Neural cell (in vitro differentiated cells): Measurements from ENCODE around the gene LDLR. TPM values are rescaled to one million over a fixed set of nuclear protein-coding genes. Genes with fewer than 3 reads are reported as not detected.
"Not testable (repeated sequence)": the region's sequence is repeated elsewhere in the genome, so short reads cannot be mapped to it uniquely, and the experiment has no call there.

Source experiments
- H2AFZ ChIP-seq: fragments of 200-600, 300-800 bp; sonication (generic), shearing (Covaris generic); 2 replicates; pipeline ENCODE4 v1.6.0; 2014; ENCODE audit warnings: low read depth, mild to moderate bottlenecking, antibody characterized with exemption, low read length, moderate library complexity
- H3F3A ChIP-seq: fragments of 200-600 bp; shearing (Covaris generic); 2 replicates; pipeline ENCODE4 v1.6.1; 2016; ENCODE audit warnings: mild to moderate bottlenecking, moderate library complexity, mixed read lengths, antibody characterized with exemption, low read length; ENCODE audit not compliant: insufficient read depth, poor library complexity, severe bottlenecking
- H3K27ac ChIP-seq: fragments of 200-600, 300-800 bp; sonication (generic), shearing (Covaris generic); 2 replicates; pipeline ENCODE4 v1.5.1; 2014; ENCODE audit warnings: mild to moderate bottlenecking, low read length, moderate library complexity
- H3K27me3 ChIP-seq: fragments of 300-800, 200-600 bp; sonication (generic), shearing (Covaris generic); 2 replicates; pipeline ENCODE4 v1.6.0; 2014; ENCODE audit warnings: mild to moderate bottlenecking, low read depth, low read length, moderate library complexity; ENCODE audit not compliant: insufficient read depth
- H3K36me3 ChIP-seq: fragments of 300-800, 200-600 bp; sonication (generic), shearing (Covaris generic); 2 replicates; pipeline ENCODE4 v1.5.1; 2014; ENCODE audit warnings: mild to moderate bottlenecking, antibody characterized with exemption, low read length, moderate library complexity; ENCODE audit not compliant: insufficient read depth
- H3K4me2 ChIP-seq: fragments of 300-800, 200-600 bp; sonication (generic), shearing (Covaris generic); 2 replicates; pipeline ENCODE4 v1.6.0; 2014; ENCODE audit warnings: mild to moderate bottlenecking, low read length
- H3K4me3 ChIP-seq: fragments of 300-800, 200-600 bp; sonication (generic), shearing (Covaris generic); 2 replicates; pipeline ENCODE4 v1.5.1; 2014; ENCODE audit warnings: mild to moderate bottlenecking, low read length, moderate library complexity
- H3K79me2 ChIP-seq: fragments of 200-600 bp; shearing (Covaris generic); replicated peaks from 2 replicates; pipeline ENCODE4 v1.6.0; 2014; ENCODE audit warnings: mild to moderate bottlenecking, low read length, moderate library complexity; ENCODE audit not compliant: insufficient read depth
- H3K9ac ChIP-seq: fragments of 300-800, 200-600 bp; sonication (generic), shearing (Covaris generic); 2 replicates; pipeline ENCODE4 v1.6.1; 2016; ENCODE audit warnings: mild to moderate bottlenecking, low read length, mixed read lengths
- H3K9me2 ChIP-seq: fragments of 200-600 bp; shearing (Covaris generic); 2 replicates; pipeline ENCODE4 v1.6.1; 2016; ENCODE audit warnings: mild to moderate bottlenecking, low read length, mixed read lengths; ENCODE audit not compliant: insufficient read depth
- H3K9me3 ChIP-seq: fragments of 200-600, 300-800 bp; sonication (generic), shearing (Covaris generic); 2 replicates; pipeline ENCODE4 v1.6.1; 2016; ENCODE audit warnings: mild to moderate bottlenecking, mixed run types, low read length, moderate library complexity, mixed read lengths
- H4K20me1 ChIP-seq: fragments of 200-600 bp; shearing (Covaris generic); 2 replicates; pipeline ENCODE4 v1.6.1; 2016; ENCODE audit warnings: mild to moderate bottlenecking, mixed run types; ENCODE audit not compliant: insufficient read depth
- EP300 ChIP-seq: fragments of 450-650 bp; conservative IDR thresholded peaks from 2 replicates; pipeline ENCODE4 v1.6.1; 2014; ENCODE audit warnings: antibody characterized with exemption, mild to moderate bottlenecking, moderate library complexity; ENCODE audit not compliant: poor library complexity, severe bottlenecking
- EZH2 ChIP-seq: fragments of 200-600, 300-800 bp; shearing (Covaris generic), sonication (generic); IDR thresholded peaks from 2 replicates; pipeline ENCODE4 v1.6.1; 2014; ENCODE audit warnings: antibody characterized with exemption, low read length, borderline replicate concordance, mild to moderate bottlenecking; ENCODE audit not compliant: insufficient read depth, poor library complexity, severe bottlenecking
- MXI1 ChIP-seq: fragments of 450-650 bp; conservative IDR thresholded peaks from 2 replicates; pipeline ENCODE4 v1.6.1; 2014; ENCODE audit warnings: antibody characterized with exemption, mild to moderate bottlenecking; ENCODE audit not compliant: poor library complexity, severe bottlenecking
- POLR2AphosphoS5 ChIP-seq: IDR thresholded peaks from 2 replicates; pipeline ENCODE4 v1.6.1; 2012
- RAD21 ChIP-seq: fragments of 450-650 bp; conservative IDR thresholded peaks from 2 replicates; pipeline ENCODE4 v1.6.1; 2014; ENCODE audit warnings: antibody characterized with exemption, mild to moderate bottlenecking, moderate library complexity
- SMC3 ChIP-seq: fragments of 450-650 bp; conservative IDR thresholded peaks from 2 replicates; pipeline ENCODE4 v1.6.1; 2014; ENCODE audit warnings: antibody characterized with exemption, mild to moderate bottlenecking, moderate library complexity; ENCODE audit not compliant: poor library complexity
- TAF1 ChIP-seq: IDR thresholded peaks from 2 replicates; pipeline ENCODE4 v1.6.1; 2012; ENCODE audit warnings: low read depth
- polyA plus RNA-seq: library from polyadenylated mRNA; depleted of rRNA; stranded (reverse); fragments of >200 nt; gene quantifications from 2 replicates; pipeline ENCODE4 v1.2.3, GENCODE V29; 2014
- TF ChIP-seq, protein P1 (sequence below): fragments of 450-650 bp; IDR thresholded peaks from 2 replicates; pipeline ENCODE4 v1.5.1; 2014; ENCODE audit warnings: antibody characterized with exemption, mild to moderate bottlenecking, moderate library complexity; ENCODE audit not compliant: poor library complexity, severe bottlenecking
- TF ChIP-seq, protein P2 (sequence below): IDR thresholded peaks from 2 replicates; pipeline ENCODE4 v1.6.1; 2012; ENCODE audit warnings: borderline replicate concordance

LDLR gene
- polyA plus RNA-seq, 1 donor from 2014 or later = 23.2 TPM

DNA sequence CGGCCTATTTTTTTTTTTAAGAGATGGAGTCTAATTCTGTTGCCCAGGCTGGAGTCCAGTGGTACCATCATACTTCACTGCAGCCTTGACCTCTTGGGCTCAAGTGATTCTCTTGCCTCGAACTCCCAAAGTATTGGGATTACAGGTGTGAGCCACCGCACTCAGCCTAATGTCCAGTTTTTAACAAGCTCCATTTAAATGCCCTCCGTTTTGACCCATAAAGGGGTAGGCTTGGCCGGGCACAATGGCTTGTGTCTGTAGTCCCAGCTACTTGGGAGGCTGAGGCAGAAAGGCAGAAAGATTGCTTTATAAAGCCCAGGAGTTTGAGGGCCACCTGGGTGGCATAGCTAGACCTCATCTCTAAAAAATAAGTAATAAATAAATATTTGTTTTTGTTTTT is 11.8 kb downstream of the LDLR start:
- H3K79me2 ChIP-seq = peaks cover 48% of the 10 kb centered on the region
- H3K27ac ChIP-seq = no peak overlapping the region
- no peaks in the 10 kb centered on the region for H3K9me2 ChIP-seq
- H2AFZ ChIP-seq = no peak overlapping the region
- no peaks in the 10 kb centered on the region for H4K20me1 ChIP-seq
- H3K9ac ChIP-seq = no peak overlapping the region
- no peak overlapping the region for H3K4me2 ChIP-seq
- H3K9me3 ChIP-seq = no peaks in the 10 kb centered on the region
- no peak for TF ChIP-seq MXI1
- no peaks in the 10 kb centered on the region for H3K27me3 ChIP-seq
- no peak overlapping the region for H3K4me3 ChIP-seq
- H3K36me3 ChIP-seq = no peaks in the 10 kb centered on the region
- H3F3A ChIP-seq = no peaks in the 10 kb centered on the region

DNA sequence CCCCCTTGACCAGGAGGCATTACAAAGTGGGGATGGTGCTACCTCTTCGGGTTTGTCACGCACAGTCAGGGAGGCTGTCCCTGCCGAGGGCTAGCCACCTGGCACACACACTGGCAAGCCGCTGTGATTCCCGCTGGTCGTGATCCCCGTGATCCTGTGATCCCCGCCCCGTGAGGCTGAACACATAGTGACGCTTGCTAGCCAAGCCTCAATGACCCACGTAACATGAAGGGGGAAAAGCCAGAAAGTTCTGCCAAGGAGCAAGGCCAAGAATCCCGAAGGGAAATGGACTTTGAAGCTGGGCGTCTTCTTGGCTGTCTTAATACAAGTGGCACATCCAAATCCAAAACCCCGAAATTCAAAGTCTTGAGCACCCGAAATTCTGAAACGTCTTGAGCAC is 13.7 kb downstream of the LDLR start:
- no peak overlapping the region for H3K9ac ChIP-seq
- no peaks in the 10 kb centered on the region for H4K20me1 ChIP-seq
- H3K27me3 ChIP-seq = no peaks in the 10 kb centered on the region
- H3K27ac ChIP-seq = no peak overlapping the region
- no peaks in the 10 kb centered on the region for H3K36me3 ChIP-seq
- H3K9me2 ChIP-seq = no peaks in the 10 kb centered on the region
- TF ChIP-seq EZH2 (no peak), RAD21 (no peak), TAF1 (no peak), SMC3 (no peak), POLR2AphosphoS5 (no peak), MXI1 (no peak), EP300 (no peak)
- TF ChIP-seq, protein P1, sequence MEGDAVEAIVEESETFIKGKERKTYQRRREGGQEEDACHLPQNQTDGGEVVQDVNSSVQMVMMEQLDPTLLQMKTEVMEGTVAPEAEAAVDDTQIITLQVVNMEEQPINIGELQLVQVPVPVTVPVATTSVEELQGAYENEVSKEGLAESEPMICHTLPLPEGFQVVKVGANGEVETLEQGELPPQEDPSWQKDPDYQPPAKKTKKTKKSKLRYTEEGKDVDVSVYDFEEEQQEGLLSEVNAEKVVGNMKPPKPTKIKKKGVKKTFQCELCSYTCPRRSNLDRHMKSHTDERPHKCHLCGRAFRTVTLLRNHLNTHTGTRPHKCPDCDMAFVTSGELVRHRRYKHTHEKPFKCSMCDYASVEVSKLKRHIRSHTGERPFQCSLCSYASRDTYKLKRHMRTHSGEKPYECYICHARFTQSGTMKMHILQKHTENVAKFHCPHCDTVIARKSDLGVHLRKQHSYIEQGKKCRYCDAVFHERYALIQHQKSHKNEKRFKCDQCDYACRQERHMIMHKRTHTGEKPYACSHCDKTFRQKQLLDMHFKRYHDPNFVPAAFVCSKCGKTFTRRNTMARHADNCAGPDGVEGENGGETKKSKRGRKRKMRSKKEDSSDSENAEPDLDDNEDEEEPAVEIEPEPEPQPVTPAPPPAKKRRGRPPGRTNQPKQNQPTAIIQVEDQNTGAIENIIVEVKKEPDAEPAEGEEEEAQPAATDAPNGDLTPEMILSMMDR = no peak
- TF ChIP-seq, protein P2, sequence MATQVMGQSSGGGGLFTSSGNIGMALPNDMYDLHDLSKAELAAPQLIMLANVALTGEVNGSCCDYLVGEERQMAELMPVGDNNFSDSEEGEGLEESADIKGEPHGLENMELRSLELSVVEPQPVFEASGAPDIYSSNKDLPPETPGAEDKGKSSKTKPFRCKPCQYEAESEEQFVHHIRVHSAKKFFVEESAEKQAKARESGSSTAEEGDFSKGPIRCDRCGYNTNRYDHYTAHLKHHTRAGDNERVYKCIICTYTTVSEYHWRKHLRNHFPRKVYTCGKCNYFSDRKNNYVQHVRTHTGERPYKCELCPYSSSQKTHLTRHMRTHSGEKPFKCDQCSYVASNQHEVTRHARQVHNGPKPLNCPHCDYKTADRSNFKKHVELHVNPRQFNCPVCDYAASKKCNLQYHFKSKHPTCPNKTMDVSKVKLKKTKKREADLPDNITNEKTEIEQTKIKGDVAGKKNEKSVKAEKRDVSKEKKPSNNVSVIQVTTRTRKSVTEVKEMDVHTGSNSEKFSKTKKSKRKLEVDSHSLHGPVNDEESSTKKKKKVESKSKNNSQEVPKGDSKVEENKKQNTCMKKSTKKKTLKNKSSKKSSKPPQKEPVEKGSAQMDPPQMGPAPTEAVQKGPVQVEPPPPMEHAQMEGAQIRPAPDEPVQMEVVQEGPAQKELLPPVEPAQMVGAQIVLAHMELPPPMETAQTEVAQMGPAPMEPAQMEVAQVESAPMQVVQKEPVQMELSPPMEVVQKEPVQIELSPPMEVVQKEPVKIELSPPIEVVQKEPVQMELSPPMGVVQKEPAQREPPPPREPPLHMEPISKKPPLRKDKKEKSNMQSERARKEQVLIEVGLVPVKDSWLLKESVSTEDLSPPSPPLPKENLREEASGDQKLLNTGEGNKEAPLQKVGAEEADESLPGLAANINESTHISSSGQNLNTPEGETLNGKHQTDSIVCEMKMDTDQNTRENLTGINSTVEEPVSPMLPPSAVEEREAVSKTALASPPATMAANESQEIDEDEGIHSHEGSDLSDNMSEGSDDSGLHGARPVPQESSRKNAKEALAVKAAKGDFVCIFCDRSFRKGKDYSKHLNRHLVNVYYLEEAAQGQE = no peak
- no peak overlapping the region for H3K4me2 ChIP-seq
- no peaks in the 10 kb centered on the region for H3F3A ChIP-seq
- no peak overlapping the region for H3K4me3 ChIP-seq
- H2AFZ ChIP-seq = no peak overlapping the region
- H3K9me3 ChIP-seq = no peaks in the 10 kb centered on the region
- H3K79me2 ChIP-seq = peaks cover 30% of the 10 kb centered on the region

DNA sequence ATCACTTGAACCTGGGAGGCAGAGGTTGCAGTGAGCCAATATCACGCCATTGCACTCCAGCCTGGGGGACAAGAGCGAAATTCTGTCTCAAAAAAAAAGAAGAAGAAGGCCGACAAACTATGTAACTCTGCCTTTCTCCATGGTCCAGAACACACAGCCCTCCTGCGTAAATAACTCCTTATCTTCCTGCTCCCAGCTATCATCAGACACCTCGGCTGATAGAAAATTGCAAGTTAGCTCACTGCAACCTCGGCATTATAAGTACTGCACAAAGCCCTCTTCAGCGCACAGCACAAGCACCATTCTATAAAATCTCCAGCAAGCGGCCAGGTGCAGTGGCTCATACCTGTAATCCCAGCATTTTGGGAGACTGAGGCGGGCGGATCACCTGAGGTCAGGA is 14.4 kb downstream of the LDLR start:
- H3K4me3 ChIP-seq, H2AFZ ChIP-seq, H3K27ac ChIP-seq, H3K9ac ChIP-seq, H3F3A ChIP-seq, H3K9me2 ChIP-seq, H3K27me3 ChIP-seq, H3K36me3 ChIP-seq, H3K9me3 ChIP-seq, H4K20me1 ChIP-seq, H3K4me2 ChIP-seq: not testable (repeated sequence)
- peaks cover 23% of the 10 kb centered on the region for H3K79me2 ChIP-seq
